NCI-H2171 (cell line): ENCODE results near the gene SLC4A1AP.

ENCODE experiments used
- DNase-seq: peaks from one replicate; lab custom pipeline; 2025; lab: John Stamatoyannopoulos, UW

Gene SLC4A1AP

GRCh38 chr2:27702302-27702701, 38.6 kb downstream of the SLC4A1AP start:
- no peak for DNase-seq

DNA sequence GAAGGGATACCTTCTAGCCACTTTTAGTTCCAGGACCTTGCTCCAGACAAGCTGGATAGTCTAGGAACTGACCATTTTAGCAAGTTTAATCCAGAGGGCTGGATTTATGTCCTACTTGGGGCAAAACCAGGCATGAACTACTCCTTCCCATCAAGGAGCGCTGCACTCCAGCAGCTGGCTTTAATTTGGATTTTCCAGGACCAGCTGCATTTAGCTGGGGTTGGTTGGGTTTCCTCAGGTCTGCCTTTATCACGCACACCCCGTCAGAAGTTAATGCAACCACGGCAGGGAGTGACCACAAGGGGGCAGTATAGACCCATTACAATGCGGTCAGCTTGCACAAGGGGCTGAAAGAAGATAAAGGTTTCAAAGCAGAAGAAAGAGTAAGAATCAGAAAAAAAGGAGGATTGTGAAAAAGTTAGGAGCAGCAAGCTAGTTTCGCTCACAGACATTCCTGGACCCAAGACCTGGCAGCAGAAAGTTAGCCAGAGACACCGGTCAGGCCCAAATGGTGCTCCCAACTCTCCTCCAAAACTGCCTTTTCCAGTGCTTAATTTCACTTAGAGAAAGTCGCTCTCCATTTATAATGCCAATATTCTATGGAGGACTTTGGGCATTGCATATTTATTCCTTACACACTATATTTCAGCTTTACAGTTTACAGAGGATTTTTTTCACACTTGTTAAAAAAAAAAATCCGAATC, 40.1 kb downstream of the SLC4A1AP start:
- DNase-seq = peak; percentile 62

DNA sequence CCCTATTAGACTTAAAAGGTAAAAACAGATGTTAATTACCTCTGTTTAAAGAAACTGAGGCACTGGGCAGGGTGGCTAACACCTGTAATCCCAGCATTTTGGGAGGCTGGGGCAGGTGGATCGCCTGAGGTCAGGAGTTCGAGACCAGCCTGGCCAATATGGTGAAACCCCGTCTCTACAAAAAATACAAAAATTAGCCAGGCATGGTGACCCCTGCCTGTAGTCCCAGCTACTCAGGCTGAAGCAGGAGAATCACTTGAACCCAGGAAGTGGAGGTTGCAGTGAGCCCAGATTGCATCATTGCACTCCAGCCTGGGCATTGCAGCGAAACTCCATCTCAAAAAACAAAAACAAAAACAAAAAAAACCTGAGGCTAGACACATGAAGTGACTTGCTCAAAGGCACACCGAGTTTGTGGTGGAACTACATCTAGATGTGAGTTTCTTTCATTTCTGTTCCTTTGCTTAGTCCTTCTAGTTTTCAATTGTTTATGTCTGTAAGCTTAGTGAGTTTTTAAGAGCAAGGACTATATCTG, 40.7 kb downstream of the SLC4A1AP start:
- no peak for DNase-seq

DNA sequence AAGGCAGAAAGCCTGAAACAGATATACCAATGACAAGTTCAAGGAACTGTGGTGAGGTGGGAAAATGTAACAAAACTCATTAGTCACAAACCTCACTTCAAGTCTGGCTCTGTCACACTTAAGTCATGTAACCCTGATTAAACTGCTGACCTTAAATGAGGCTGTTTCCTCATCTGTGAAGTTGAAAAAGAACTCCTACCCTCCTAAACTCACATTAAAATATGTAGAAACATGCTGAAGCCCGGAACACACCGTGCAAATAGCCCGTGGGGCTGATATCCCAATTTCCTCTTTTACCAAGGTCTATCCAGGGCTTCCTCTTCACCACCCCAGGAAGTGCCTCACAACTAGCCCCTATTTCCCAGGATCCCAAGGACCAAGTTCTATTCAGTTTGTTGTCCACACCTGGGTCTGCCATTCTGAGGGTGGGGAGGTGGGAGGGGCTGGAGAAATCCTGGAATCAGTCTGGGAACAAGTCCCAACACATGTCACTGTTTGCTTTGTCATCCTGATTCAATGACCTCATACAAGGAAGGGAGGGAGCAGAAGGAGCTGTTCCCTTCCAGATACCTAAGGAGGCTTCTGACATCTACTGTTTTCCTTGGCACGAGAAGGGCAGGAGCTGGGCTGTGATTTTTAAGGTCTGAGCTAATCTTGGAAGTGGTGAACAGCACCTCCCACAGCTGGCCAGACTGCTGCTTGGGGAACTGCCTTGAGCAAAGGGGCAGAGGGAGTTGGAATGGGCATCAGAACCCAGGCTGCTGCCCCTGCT, 42.3 kb downstream of the SLC4A1AP start:
- no peak for DNase-seq

- no peak for DNase-seq
These were observed 44.0 kb downstream of the SLC4A1AP start for GRCh38 chr2:27707462-27708256.

DNA sequence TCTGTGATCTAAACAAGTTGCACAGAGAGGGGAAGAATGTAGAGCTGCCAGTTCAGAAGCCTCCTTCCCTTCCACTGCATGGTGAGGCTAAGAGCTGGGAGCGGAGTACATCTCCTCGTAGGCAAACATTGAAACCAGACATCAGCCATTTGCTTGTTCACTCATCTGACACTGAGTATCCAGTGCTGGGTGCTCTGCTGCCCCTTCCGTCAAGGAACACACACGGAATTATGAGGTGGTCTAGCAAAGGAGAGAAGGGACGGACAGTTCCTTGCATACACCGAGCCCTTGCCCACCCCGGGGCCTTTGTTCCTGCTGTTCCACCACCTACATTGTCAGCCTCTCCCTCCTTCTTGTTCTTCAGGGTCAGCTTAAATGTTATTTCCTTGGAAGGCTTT, 44.6 kb downstream of the SLC4A1AP start:
- DNase-seq = no peak

DNA sequence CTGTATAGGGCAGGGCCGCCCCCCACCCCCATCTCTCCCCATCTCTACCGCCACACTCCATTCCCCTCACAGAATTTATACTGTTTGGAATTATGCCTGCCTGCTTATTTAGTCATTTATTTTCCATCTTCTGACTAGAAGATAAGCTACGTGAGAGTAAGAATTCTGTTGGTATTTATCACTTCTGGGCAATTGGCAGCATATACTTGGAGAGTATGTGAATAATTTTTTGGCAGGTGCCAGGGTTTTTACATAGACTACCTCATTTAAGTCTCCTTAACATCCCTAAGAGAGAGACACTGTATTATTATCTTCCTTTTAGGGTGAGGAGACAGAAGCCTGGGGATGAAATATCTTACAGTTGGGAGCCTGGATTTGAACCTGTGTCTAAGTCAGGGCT, 45.0 kb downstream of the SLC4A1AP start:
- no peak for DNase-seq

GRCh38 chr2:27709326-27709725, 45.6 kb downstream of the SLC4A1AP start:
- no peak for DNase-seq

DNA sequence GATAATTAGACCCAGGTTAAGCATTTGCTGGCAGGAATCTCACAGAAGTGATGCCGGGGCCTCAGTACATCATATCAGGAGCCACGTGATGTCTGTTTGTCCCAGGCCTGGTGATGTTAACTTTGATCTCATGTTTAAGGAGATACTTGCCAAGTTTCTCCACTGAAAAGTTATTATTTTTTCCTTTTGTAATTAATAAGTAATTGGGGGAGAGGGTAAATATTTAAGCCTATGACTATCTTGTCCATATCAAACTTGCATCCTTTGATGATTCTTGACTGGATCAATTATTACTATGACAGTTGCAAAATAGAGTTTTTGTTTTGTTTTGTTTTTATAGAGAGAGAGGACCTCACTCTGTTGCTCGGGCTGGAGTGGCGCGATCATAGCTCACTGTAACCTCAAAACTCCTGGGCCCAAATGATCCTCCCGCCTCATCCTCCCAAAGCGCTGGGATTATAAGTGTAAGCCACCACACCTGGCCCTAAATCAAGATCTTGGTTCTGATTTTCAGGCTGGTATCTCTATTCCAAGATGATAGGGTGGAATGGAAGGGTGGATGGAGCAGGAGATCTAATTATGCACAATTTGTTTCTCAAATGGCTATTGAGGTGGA, 46.4 kb downstream of the SLC4A1AP start:
- DNase-seq = no peak

DNA sequence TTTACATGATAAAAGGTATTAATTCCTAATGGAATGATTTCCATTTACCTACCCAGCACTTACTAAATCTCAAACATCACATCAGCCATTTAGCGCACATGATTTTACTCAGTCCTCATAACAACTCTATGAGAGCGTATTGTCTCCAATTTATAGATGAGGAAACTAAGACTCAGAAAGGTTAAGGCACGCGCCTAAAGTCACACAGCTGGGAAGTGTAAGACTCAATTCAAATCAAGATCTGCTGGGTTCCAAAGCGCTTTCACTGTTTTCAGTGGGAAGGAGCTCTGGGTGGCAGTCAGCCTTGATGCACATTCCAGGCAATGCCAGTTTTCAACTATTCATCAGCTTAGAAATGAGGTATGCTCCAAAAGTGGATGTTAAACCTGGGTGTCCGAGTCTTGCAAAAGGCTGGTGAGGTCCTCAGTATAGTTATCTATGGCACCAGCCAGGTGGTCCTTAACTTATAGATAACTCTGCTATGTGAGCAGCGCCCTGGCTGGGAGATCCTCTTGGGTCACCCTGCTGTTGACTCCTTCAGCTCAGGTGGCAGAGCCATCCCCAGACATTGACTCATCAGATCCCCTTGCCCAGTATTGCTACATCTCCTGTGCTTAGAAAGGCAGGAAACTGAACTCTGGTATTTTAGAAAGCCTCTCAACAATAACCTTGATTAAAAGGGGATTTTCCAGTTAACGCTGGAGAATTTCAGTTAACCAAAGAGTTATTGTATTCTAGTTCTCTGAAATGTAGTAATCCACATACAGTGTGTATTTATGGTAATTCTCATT, 47.1 kb downstream of the SLC4A1AP start:
- DNase-seq = no peak

- no peak for DNase-seq
These were observed 48.1 kb downstream of the SLC4A1AP start for GRCh38 chr2:27711804-27712203.

DNA sequence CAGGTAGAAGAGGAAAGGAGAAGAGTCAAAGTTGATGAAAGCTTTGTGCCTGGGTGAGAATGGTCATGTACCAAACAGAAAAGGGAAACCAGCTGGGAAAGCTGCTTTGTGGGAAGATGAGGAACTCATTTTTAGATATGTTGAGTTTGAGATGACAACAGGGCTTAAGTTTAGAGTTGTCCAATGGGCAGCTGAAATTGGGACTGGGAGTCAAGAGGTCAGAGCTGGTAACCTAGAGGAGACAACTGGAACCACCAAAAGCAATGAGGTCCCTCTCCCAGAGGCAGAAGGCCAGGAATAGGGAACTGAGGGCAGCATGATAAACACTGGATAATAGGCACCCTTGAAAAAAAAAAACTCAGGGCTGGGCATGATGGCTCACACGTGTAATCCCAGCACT, 48.8 kb downstream of the SLC4A1AP start:
- DNase-seq = no peak

DNA sequence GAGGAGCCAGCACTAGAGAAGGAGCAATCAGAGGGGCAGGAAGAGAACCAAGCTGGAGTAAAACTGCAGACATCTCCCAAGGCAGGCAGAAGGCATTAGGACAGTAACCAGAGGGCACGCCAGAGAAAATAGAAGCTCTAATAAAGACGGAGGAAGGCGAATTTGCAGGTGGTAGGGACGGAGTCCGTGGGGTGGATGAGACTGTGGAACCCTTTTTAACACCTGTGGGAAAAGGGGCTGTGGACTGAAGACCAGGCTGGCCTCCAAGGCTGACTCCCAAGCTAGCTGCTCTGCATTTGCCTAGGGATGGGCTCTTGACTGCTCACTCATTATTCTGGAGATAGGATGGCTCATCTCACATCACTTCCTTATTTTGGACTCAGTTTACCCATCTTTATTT, 49.5 kb downstream of the SLC4A1AP start:
- no peak for DNase-seq

- DNase-seq = no peak
These were observed 50.4 kb downstream of the SLC4A1AP start for GRCh38 chr2:27714053-27714452.

DNA sequence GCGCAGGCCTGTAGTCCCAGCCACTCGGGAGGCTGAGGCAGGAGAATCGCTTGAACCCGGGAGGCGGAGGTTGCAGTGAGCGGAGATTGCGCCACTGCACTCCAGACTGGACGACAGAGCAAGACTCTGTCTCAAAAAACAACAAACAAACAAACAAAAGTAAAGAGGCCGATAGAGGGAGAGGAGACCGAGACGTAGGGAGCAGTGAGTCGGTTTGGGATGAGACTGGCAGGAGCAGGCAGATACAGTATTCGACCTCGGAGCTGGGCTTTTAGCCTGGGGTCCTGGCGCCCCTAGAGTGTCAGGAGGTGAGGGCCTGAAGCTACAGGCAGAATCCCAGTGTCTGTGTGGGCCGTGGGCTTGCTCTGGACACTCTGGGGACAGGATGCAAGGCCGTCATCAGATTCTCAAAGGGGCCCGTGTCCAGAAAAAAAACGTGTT, 51.2 kb downstream of the SLC4A1AP start:
- no peak for DNase-seq

- peak; percentile 37 for DNase-seq
These were observed 51.9 kb downstream of the SLC4A1AP start for GRCh38 chr2:27715318-27716210.

DNA sequence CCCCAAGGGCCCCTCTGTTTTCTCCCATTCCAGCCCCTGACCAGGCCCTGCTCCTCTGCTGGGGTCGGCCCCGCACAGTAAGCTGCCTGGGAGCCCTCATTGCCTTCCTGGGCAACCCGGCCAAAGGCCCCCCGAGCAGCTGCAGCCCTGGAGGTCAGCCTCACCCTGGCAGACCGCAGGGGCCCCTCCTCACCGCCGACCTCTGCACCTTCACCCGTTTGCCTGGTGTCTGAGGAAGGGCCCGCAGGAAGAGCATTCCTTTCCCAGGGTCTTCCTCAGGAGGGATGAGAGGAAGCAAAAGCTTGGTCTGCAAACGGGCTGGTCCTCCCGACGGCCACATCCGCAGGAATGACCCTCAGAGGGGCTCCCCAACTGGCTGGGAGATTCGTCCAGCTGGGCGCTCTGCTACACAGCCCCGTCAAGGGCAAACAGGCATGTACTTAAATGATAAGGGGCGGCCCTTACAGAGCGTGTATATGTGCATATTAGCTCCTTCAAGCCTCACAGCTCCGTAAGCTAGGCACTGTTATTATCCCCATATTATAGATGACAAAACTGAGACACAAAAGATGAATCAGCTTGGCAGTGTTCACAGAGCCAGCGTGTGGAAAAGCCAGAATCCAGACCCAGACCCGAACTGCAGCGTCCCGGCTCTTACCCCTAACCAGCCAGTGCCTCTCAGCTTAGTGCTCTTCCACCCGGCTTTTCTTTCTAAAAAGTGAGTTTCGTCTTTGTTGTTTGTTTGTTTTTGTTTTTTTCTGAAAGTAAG, 52.8 kb downstream of the SLC4A1AP start:
- no peak for DNase-seq

GRCh38 chr2:27717070-27717795, 53.5 kb downstream of the SLC4A1AP start:
- DNase-seq = no peak
